DMS153 treated with DMSO at 0.1 percent for 48 hours (cell line): ENCODE measurements around the gene ZNF564.
"Not testable (repeated sequence)": the region's sequence is repeated elsewhere in the genome, so short reads cannot be mapped to it uniquely, and the experiment has no call there.

Experiments used
- DNase-seq: peaks from one replicate; lab custom pipeline; 2025; ENCODE audit not compliant: unreplicated experiment; lab: John Stamatoyannopoulos, UW

The ZNF564 gene

DNA sequence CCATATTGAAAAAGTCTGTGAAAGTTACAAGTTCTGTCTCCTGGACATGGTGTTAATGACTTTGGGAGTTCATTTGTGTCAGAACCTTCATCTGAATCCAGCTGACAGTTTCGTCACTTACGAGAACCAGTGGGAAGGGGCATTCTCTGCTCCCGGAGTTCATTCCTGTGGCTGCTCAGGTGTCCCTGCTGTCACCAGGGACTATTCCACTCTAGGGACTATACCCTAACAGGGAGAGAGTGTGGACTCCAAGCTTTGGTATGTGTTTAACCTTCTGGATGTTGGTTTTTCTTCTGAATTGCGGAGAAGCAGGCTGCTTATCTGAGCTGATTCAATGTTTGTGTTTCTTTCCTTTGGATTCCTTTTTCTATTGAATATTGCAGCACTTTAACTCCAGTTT lies 54.2 kb downstream of the ZNF564 start:
- DNase-seq = no peak

DNA sequence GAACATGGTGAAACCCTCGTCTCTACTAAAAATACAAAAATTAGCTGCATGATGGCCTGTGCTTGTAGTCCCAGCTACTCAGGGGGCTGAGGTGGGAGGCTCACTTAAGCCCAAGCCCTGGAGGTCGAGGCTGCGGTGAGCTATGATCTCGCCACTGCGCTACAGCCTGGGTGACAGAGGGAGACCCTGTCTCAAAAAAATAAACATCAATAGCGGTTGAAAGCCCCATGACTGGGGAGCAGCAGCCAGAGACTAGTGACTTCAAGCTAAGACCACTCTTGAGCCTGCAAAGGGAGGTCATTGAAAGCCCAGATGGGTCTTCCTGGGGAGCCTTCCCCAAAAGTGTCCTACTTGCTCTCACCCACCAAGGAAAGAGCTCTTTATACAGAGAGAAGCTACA lies 54.8 kb downstream of the ZNF564 start:
- no peak for DNase-seq

DNA sequence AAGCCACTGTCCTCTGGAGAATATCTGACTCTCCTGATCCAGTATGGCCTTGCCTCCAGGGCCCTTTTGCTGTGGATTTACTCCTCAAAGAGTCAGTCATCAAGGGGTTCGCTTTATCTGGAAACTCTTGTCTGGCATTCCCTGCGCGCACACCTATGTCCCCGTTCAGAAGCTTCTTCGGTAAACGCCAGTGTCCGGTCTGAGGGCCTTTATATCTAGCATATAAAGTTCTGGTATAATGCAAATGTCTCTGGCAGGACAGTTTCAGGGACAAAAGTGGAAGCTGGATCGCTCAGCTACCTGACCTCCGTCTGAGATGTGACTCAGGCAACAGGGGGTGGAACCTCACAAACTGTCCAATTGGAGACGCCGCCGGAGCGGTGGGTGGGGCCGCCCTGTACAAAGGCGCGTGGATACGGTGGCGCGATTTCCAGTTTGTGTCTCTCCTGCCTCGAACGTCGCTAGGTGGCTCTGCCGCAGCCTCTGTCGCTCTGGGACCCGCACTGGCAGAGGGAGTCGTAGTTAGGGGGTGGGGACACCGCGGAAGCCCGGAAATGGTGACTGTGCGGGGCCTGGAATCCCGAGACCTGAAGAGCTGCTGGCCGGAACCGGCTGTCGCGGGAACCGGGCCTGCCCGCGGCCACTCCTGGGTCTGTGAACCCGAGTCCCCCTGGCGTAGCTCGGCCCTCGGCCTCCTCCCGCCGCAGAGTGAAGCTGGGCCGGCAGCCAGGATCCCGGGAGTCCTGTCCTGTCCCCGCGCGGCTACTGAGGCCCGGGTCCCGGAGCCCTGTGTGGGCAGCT lies 56.1 kb downstream of the ZNF564 start:
- peak; percentile 82 for DNase-seq

DNA sequence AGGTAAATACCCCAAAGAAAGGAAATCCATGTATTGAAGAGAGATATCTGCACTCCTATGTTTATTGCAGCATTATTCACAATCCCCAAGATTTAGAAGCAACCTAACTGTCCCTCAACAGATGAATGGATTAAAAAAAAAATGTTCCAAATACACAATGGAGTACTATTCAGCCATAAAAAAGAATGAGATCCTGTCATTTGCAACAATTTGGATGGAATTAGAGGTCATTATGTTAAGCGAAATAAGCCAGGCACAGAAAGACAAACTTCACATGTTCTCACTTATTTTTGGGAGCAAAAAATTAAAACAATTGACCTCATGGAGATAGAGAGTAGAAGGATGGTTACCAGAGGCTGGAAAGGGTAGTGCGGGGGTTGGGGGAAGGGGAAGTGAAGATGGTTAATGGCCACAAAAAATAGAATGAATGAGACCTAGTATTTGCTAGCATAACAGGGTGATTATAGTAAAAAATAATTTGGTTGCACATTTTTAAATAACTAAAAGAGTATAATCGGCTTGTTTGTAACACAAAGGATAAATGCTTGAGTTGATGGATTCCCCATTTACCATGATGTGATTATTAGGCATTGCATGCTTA lies 56.9 kb downstream of the ZNF564 start:
- DNase-seq = no peak

DNA sequence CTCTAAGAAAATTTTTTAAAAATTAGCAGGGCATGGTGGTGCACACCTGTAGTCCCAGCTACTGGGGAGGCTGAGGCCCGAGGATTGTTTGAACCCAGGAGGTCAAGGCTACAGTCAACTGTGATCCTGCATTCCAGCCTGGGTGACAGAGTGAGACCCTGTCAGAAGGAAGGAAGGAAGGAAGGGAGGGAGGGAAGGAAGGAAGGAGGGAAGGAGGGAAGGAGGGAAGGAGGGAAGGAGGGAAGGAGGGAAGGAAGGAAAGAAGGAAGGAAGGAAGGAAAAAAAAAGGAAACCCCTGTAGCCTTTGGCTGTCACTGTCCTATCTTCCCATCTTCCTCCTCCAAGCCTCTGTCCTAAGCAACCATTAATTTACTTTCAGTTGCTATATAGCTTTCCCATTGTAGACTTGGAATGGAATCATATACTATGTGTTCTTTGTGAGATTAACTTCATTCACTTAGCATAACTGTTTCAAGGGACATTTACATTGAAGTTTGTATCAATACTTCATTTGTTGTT lies 65.0 kb downstream of the ZNF564 start:
- DNase-seq = not testable (repeated sequence)

DNA sequence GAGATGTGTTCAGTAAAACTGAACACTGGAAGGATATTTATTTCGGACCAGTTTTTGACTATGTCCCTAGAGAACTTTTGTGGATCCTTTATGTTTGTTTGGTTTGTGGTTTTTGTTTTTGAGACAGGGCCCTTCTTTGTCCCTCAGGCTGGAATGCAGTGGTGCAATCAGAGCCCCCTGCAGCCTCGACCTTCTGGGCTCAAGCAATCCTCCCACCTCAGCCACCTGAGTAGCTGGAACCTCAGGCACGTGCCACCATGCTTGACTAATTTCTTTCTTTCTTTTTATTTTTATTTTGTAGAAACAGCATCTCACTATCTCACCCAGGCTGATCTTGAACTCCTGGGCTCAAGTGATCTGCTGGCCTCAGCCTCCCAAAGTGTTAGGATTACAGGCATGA lies 65.7 kb downstream of the ZNF564 start:
- no peak for DNase-seq

DNA sequence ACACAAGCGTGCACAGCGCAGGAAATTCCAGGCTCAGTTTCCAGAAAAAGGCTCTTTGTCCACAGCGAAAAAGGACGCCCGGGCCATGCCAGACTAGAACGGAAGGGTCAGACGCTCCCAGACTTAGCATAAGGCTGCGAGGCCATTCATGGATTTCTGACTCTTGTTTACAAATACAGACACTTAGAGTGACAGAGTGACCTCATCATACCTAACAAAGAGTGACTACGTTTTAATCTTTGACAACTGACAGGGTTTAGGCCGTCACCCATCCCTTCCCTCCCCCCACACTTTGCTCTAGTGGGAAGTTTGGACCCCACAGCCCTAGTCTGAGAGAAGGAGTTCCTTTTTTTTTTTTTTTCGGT lies 66.2 kb downstream of the ZNF564 start:
- no peak for DNase-seq

DNA sequence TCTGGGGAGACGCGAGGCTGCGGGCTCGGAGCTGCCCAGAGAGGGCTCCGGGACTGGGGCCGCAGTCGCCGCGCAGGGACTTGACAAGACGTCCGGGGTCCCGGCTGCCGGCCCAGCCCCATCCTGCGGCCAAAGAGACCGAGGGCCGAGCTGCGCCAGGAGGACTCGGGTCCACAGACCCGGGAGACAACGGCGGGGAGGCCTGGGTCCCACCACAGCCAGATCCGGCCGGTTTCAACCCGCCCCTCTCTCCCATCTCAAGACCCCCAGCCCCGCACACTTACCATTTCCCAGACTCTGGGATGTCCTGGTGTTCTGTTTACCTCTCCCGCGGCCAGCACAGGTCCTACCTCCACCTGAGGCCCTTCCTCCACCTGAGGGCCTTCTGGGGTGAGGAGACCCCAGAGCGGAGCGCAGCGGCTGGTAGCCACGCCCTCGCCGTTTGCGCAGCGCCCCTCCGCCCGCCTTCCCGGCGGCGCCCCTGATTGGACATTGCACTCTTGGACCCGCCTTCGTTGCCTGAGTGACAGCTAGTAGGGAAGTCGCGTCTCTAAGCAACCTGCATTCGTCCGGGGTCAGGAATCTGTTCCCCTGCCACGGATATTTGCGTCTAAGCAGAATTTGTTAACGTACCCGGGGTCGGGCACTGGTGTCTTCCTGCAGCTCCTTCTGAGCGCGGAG lies 66.8 kb downstream of the ZNF564 start, which contains the start of gene ZNF709:
ZNF709 (minus strand) TSS at position 446 of the 681 bp plus-strand sequence; CDS start at position 287, 159 bp downstream.
- peak; percentile 83 for DNase-seq

DNA sequence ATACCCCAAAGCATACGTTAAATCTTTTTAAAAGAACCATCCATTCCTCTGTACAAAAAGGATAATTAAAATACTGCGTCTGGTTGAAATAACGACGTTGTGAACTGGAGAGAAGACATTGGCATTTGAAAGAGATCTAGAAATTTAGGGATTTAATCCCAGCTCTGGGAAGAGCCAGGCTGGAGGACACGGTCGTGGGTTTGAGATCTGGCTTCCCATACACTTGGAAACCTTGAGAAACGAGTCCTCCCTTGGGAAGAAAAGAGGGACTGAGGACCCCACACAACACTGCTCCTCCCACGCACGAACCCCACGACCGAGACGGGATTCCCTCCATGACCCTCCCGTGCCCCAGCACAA lies 67.3 kb downstream of the ZNF564 start:
- no peak for DNase-seq

DNA sequence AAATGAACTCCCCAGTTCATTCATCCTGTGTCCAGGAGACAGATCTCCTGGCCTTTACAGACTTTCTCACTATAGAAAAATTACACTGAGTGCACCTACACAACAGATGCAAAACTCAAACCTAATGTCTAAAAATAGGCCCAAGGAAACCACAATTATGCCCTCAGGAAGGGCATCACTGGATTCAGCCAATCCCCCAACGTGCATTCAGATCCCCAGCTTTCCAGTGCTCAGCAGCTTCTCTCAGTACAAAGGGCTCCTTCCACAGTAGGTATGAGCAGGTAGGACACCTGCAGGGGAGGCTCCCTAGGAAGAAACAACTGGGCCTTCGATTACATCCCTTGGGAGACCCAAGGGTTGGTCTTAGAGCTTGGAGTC lies 68.8 kb downstream of the ZNF564 start:
- no peak for DNase-seq

DNA sequence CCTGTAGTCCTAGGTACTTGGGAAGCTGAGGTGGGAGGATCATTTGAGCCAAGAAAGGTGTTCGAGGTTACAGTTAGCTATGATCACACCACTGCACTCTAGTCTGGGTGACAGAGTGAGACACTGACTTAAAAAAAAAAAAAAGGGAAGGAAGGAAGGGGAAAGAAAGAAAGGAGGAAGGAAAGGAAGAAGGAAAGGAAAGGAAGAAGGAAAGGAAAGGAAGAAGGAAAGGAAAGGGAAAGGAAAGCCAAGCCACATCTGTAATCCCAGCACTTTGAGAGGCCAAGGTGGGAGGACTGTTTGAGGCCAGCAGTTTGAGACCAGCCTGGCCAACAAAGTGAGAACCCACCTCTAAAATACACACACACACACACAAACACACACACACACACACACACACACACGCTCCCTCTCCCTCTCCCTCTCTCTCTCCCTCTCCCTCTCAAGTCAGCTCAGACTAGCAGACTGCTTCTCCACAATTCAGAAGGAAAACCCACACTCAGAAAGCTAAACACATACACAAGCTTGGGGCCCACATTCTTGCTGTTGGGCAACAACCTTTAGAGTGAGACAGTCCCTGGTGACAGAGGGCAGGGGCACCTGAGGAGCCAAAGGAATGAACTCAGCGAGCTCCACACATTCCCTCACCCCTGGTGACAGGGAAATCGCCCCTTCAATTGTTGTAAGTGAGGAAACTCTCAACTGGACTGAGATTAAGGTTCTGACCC lies 69.3 kb downstream of the ZNF564 start:
- DNase-seq = no peak

DNA sequence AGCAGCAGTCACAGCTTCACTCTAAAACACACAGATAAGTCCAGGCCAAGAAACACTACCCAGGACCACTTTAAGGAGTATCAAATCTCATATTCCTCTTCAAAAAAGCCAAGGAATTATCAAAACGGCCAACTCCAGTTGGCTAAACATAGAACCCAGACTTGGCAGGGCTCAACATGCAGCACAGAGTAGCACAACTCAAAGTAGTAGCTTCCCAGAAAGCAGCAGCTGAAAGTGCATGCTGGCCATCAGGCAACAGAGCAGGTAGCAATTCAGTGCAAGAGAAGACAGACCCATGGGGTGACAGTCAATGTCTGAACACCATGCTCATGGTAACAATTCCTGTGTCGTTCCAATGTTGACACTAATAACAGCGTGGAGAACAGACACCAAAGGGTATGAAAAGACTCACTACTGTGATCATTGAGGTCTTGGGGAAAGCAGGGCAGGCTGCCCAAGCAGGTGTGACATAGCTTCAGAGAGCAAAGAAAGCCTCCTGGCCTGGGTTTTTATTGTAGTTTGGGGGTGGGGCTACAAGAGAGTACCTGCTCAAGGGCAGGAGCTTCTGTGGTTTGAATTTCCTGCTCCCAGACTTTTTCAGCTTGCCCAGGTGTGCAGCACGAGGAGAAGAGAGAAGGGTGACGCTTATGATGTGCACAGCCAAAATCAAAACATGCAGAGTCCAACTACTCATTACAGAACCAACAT lies 72.9 kb downstream of the ZNF564 start:
- no peak for DNase-seq
